Measurements from ENCODE around the gene GPAT3.

DNA sequence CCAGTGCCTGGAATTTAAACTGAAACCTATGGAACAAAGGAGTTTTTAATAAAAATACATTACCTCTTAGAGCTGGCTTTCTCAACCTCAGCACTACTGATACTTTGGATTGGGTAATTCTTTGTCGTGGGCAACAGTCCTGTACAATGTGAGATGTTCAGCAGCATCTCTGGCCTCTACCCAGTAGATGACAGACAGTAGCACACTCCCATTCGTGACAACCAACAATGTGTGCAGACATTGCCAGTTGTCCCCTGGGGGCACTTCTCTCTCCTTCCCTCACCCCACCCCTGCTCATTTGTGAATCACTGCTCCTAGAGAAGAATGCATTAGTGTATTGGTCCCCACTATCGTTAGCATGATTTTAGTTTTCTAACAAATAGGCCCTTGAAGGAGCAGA is 16.2 kb downstream of the GPAT3 start:
- no peak for TF ChIP-seq EZH2 (IDR thresholded peaks at IDR 0.05; ENCODE audit: low read depth, unreplicated experiment)
- TF ChIP-seq POLR2AphosphoS5 (IDR thresholded peaks at IDR 0.05; ENCODE audit: low read depth) = no peak
- TF ChIP-seq EZH2phosphoT487 (IDR thresholded peaks at IDR 0.05; ENCODE audit: unreplicated experiment) = no peak

Measured in GM23338 (cell line).